Kidney (tissue), 14 donors: ENCODE results near the gene FAM13A. TPM values are rescaled to one million over a fixed set of nuclear protein-coding genes. Genes with fewer than 3 reads are reported as not detected.
A peak's percentile ranks its signal among the peaks of the same experiment; 100 is the strongest.

ENCODE experiments used
- DNase-seq, 5 donors: peaks; one replicate each; pipeline ENCODE4 v3.0.0-alpha.2; 2013 to 2020
- FAIRE-seq: peaks from 2 replicates; lab custom pipeline; 2012; peaks lifted over from hg19 to GRCh38; lab: Jason Lieb, UNC
- H3K27ac ChIP-seq, 2 donors: one replicate each; pipeline ENCODE4 v1.7.0; 2013; ENCODE audit warnings: low read depth in 2 of 2, low read length in 2 of 2, inconsistent platforms in 1 of 2
- H3K27me3 ChIP-seq: one replicate; pipeline ENCODE4 v1.7.1; 2013; ENCODE audit warnings: low read length, inconsistent platforms; ENCODE audit not compliant: control insufficient read depth, insufficient read depth
- H3K36me3 ChIP-seq, 3 donors: one replicate each; pipeline versions ENCODE4 v1.7.0 to v1.7.1; 2013; ENCODE audit warnings: low read length in 3 of 3, control low read depth in 1 of 3, inconsistent platforms in 1 of 3; ENCODE audit not compliant: insufficient read depth in 3 of 3, control insufficient read depth in 2 of 3
- H3K4me1 ChIP-seq, 3 donors: one replicate each; pipeline versions ENCODE4 v1.7.0 to v1.7.1; 2013; ENCODE audit warnings: low read length in 3 of 3, inconsistent platforms in 1 of 3, low read depth in 1 of 3; ENCODE audit not compliant: control insufficient read depth in 2 of 3, insufficient read depth in 2 of 3
- H3K4me3 ChIP-seq, 3 donors: one replicate each; pipeline versions ENCODE4 v1.7.0 to v1.8.1; 2013; ENCODE audit warnings: low read length in 3 of 3, control low read depth in 1 of 3, inconsistent platforms in 1 of 3
- H3K9ac ChIP-seq, 3 donors: one replicate each; pipeline versions ENCODE4 v1.7.0 to v1.7.1; 2013; ENCODE audit warnings: low read length in 3 of 3, control low read depth in 1 of 3, inconsistent platforms in 1 of 3
- H3K9me3 ChIP-seq, 3 donors: one replicate each; pipeline versions ENCODE4 v1.7.0 to v1.7.1; 2013; ENCODE audit warnings: low read length in 3 of 3, control low read depth in 1 of 3, inconsistent platforms in 1 of 3; ENCODE audit not compliant: control insufficient read depth in 2 of 3, insufficient read depth in 1 of 3
- intact Hi-C: fragments of 100-400 bp; cut with DNase I; formaldehyde crosslinking; loops from one replicate; pipeline ENCODE4 v1.11.1; 2022
- polyA plus RNA-seq: library from polyadenylated mRNA; stranded (reverse); fragments of 350-450 nt; fragmentation: Illumina TruSeq; extraction: RNeasy Lipid Tissue Mini Kit (QIAGEN cat#74804); gene quantifications from one replicate; pipeline ENCODE4 v1.2.3, GENCODE V29; 2014; ENCODE audit warnings: low read depth, low replicate concordance; ENCODE audit not compliant: insufficient read depth
- total RNA-seq: library from RNA; stranded (reverse); fragmentation: NEBNext Ultra II Directional; extraction: Animal tissue kit (Norgen Biotek cat#: 25700); gene quantifications from one replicate; pipeline ENCODE4 v1.2.1, GENCODE V29; 2021
- TF ChIP-seq, protein P1 (sequence below): IDR thresholded peaks from 3 replicates; pipeline ENCODE4 v1.5.1; 2012; ENCODE audit warnings: mild to moderate bottlenecking, moderate library complexity, borderline replicate concordance; ENCODE audit not compliant: insufficient read depth; ENCODE audit errors: extremely low read depth
- donor health status: control.
- donor health status: control.
- donor health status: control.
- donor health status: control.
- donor health status: control.
- donor health status: DM: yes; HTN: yes; CAD: no.
- donor health status: Normal renal cell carcinoma (clear cell type).

Gene FAM13A
- total and polyA plus RNA-seq, 2 donors from 2014 or later: 12.9 to 48.3 TPM

DNA sequence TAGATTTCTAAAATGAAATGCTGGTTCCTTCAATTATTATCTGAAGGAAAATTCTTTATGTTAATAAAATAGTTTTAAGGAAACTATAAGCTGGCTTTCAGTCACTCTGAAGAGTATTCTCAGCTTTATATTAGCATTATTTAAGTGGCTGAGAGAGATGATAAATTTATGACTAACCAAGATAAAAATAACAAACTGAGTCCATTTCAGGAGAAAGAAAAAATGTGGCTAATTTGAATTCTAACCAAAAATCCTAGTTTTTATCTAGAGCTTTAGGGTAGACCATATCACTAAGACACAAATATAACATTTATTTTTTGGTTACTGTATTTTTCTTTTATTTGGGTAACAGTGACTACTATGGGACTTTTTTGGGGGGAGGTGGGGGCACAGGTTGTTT is 299.9 kb downstream of the FAM13A start:
- Histone ChIP-seq H3K27ac (no peak overlapping the region), H3K9me3 (no peaks in the 10 kb centered on the region), H3K4me1 (peaks cover 0 to 26% (median 6%) of the 10 kb centered on the region in 3 donors), H3K9ac (peak overlapping the region in 1 of 3 donors; percentile 1), H3K4me3 (peak overlapping the region in 1 of 3 donors; percentile 72), H3K27me3 (no peaks in the 10 kb centered on the region), H3K36me3 (peaks cover 0 to 4% (median 0%) of the 10 kb centered on the region in 3 donors)
- TF ChIP-seq, protein P1, sequence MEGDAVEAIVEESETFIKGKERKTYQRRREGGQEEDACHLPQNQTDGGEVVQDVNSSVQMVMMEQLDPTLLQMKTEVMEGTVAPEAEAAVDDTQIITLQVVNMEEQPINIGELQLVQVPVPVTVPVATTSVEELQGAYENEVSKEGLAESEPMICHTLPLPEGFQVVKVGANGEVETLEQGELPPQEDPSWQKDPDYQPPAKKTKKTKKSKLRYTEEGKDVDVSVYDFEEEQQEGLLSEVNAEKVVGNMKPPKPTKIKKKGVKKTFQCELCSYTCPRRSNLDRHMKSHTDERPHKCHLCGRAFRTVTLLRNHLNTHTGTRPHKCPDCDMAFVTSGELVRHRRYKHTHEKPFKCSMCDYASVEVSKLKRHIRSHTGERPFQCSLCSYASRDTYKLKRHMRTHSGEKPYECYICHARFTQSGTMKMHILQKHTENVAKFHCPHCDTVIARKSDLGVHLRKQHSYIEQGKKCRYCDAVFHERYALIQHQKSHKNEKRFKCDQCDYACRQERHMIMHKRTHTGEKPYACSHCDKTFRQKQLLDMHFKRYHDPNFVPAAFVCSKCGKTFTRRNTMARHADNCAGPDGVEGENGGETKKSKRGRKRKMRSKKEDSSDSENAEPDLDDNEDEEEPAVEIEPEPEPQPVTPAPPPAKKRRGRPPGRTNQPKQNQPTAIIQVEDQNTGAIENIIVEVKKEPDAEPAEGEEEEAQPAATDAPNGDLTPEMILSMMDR: no peak
- FAIRE-seq (no peak), DNase-seq (no peak)
- intact Hi-C loops: no loop called here

DNA sequence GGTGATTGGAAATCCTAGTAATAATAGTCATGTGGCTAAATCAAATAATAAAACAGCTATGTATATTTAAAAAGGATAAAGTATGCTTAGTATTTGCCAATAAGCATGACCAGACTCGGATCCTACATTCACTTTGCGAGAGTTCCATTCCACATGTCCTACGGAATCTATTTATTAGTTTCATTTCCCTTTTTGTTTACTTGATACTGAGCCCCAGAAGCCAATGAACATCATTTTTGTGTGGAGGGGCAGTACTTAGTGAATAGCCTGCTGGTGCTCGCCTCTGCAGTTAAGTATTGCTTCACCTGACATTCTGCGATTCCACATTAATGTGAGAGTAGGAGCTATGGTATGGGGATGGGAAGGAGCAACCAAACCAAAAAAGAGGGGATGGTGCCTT is 300.8 kb downstream of the FAM13A start:
- Histone ChIP-seq H3K9me3 (no peaks in the 10 kb centered on the region), H3K4me3 (peak overlapping the region in 2 of 3 donors; percentile 38 to 72), H3K27ac (no peak overlapping the region), H3K27me3 (no peaks in the 10 kb centered on the region), H3K4me1 (peaks cover 0 to 26% (median 6%) of the 10 kb centered on the region in 3 donors), H3K36me3 (peaks cover 0 to 4% (median 2%) of the 10 kb centered on the region in 3 donors), H3K9ac (peak overlapping the region in 1 of 3 donors; percentile 1)
- DNase-seq: no peak
- TF ChIP-seq, protein P1: no peak
- no peak for FAIRE-seq
- intact Hi-C loops: no loop called here

DNA sequence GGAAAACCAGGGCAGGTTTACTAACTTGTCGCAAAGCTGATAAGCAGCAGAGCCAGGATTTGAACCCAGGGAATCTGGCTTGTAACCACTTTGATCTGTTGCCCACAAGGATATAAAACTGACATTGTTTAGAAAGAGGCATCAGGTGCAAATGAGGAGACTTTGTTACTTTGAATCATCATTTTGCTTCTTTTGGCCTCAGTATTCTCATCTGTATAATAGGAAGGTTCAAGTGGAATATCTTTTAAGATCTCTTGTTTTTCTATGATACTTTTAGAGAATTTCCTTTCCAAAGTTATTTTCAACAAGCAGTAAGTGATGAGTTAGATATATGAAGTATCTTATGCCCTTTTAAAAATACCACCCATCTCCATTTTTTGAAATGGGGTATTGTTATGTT is 301.5 kb downstream of the FAM13A start:
- Histone ChIP-seq H3K27ac (peak overlapping the region; percentile 61 to 67), H3K9me3 (no peaks in the 10 kb centered on the region), H3K27me3 (no peaks in the 10 kb centered on the region), H3K36me3 (peaks cover 0 to 5% (median 4%) of the 10 kb centered on the region in 3 donors), H3K4me1 (peaks cover 0 to 26% (median 6%) of the 10 kb centered on the region in 3 donors), H3K9ac (no peak overlapping the region), H3K4me3 (peak overlapping the region in 1 of 3 donors; percentile 35)
- TF ChIP-seq, protein P1: no peak
- DNase-seq: no peak
- intact Hi-C loops: no loop called here
- no peak for FAIRE-seq

DNA sequence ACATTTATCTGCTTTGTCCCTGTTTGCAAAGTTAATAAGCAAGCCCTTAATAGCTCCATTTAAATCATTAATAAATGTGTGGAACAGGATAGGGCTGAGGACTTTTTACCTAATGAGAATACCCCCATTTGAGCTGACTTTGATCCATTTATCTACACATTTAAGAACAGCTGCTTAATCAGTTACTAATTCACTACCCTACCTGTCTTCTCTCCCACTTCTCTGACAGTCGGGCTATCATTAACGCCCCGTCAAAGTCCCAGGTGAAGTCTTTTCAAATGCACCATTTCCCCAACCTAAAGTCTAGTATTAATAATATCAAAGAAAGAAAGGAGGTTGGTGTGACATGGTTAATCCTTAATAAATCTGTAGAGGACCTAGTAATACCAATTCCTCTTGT is 302.2 kb downstream of the FAM13A start:
- intact Hi-C loops: no loop called here
- peak overlapping the region; percentile 61 to 67 for H3K27ac ChIP-seq

More for the DNA sequence above, 302.2 kb downstream of the FAM13A start:
- FAIRE-seq (no peak), DNase-seq (no peak)
- no peak overlapping the region for H3K9ac ChIP-seq
- H3K9me3 ChIP-seq: no peaks in the 10 kb centered on the region
- peaks cover 0 to 24% (median 6%) of the 10 kb centered on the region in 3 donors for H3K4me1 ChIP-seq
- TF ChIP-seq, protein P1: no peak
- H3K27me3 ChIP-seq: no peaks in the 10 kb centered on the region
- H3K36me3 ChIP-seq: peaks cover 0 to 11% (median 6%) of the 10 kb centered on the region in 3 donors
- peak overlapping the region in 1 of 3 donors; percentile 35 for H3K4me3 ChIP-seq
